NT2/D1 (cell line): ENCODE data around the gene ATG2A.

Source experiments
- SUZ12 ChIP-seq: IDR thresholded peaks from 2 replicates; pipeline ENCODE4 v1.6.1; 2011; ENCODE audit not compliant: insufficient read length, insufficient read depth; ENCODE audit errors: extremely low read depth
- YY1 ChIP-seq: IDR thresholded peaks from 2 replicates; pipeline ENCODE4 v1.6.1; 2011; ENCODE audit not compliant: insufficient read length, insufficient read depth
- ZNF274 ChIP-seq: IDR thresholded peaks from 2 replicates; pipeline ENCODE4 v1.6.1; 2011; ENCODE audit warnings: mild to moderate bottlenecking, low read depth, low read length

DNA sequence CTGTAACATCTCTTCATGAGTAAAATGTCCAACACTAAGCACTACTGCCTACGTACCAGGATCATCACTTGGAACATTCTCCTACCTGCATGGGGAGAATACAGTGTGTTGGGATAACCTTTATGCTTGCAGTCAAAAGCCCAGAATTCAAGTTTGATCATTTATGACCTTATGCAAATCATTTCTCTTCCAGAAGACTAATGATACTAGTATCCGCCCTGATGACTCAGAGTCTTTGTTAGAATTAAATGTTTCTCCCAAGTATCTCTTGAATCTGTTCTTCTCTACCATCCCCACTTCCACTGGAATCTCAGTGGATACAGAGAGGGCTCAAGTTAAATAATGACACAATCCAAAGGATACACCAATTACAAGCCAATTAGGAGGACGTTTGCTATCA is 42.5 kb upstream of the ATG2A start:
- no peak for TF ChIP-seq SUZ12
- TF ChIP-seq ZNF274, result no peak
- TF ChIP-seq YY1, result no peak
